ENCODE measurements around the gene SRBD1. TPM values are rescaled to one million over a fixed set of nuclear protein-coding genes. Genes with fewer than 3 reads are reported as not detected.
A peak's percentile ranks its signal among the peaks of the same experiment; 100 is the strongest.

SRBD1 gene
- total RNA-seq, 5 donors from 2014 or later (not counting 1 experiment from before 2014, with no cell fraction given) = 16.1 to 22.8 (median 20.7) TPM

DNA sequence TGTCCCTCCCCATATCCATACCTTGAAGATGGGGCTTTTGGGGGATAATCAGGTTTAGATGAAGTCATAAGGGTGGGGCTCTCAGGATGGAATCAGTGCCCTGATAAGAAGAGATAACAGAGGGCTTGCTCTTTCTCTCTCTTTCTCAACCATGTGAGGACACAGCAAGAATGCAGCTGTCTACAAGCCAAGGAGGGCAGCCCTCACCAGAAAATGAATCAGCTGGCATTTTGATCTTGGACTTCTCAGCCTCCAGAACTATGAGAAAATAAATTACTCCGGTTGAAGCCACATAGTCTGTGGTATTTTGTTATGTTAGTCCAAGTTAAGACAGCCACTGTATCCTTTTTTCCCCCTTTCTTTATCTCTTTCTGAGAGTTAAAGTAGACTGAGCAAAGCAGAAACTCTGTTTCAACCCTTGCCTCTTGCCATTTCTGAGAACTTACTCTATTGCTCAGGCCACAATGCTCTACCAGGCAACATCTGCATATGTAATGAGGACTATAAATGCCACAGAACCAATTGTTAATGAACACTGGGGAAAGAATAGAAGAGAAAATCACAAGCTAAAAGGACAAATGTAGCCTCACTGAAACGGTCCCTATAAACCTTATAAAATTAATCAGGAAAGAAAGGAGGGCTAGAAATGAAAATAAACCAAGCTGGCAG is 56.9 kb downstream of the SRBD1 start:
- peaks cover 49% of the 10 kb centered on the region for H3K36me3 Mint-ChIP-seq
- H3K4me1 ChIP-seq (ENCODE audit: control insufficient read depth in 1 of 2, extremely low read depth in 1 of 2, insufficient read depth in 2 of 2, low read length in 2 of 2) = no peaks in the 10 kb centered on the region
- no peaks in the 10 kb centered on the region for H3K9me3 ChIP-seq
- ATAC-seq (replicated peaks in 1 of 4) (no peak), DNase-seq (no peak)
- no peak overlapping the region for H3K27ac ChIP-seq (ENCODE audit: low read length)
- peaks cover 0 to 3% (median 0%) of the 10 kb centered on the region in 3 donors for H3K9me3 Mint-ChIP-seq
- H3K27me3 Mint-ChIP-seq = no peaks in the 10 kb centered on the region
- no CpG with 5 or more reads among the region's 2 CpGs for WGBS (ENCODE audit: insufficient coverage)
- no peaks in the 10 kb centered on the region for H3K27me3 ChIP-seq (replicated peaks in 1 of 2; ENCODE audit: control insufficient read depth in 2 of 2, extremely low read depth in 1 of 2, insufficient read depth in 2 of 2, low read length in 1 of 2)
- no peak overlapping the region for H3K4me3 ChIP-seq (ENCODE audit: control insufficient read depth in 1 of 2, extremely low read depth in 1 of 2, low read length in 1 of 2)
- POLR2A ChIA-PET = no interaction called here
- CTCF ChIA-PET = no interaction called here
- peaks cover 0 to 15% of the 10 kb centered on the region in 2 donors for H3K36me3 ChIP-seq (ENCODE audit: control insufficient read depth in 2 of 2, extremely low read depth in 1 of 2, insufficient read depth in 1 of 2, low read length in 1 of 2)
- no peak overlapping the region for H3K27ac Mint-ChIP-seq
- no peak overlapping the region for H3K4me3 Mint-ChIP-seq
- H3K4me1 Mint-ChIP-seq = peaks cover 4 to 6% (median 5%) of the 10 kb centered on the region in 3 donors

DNA sequence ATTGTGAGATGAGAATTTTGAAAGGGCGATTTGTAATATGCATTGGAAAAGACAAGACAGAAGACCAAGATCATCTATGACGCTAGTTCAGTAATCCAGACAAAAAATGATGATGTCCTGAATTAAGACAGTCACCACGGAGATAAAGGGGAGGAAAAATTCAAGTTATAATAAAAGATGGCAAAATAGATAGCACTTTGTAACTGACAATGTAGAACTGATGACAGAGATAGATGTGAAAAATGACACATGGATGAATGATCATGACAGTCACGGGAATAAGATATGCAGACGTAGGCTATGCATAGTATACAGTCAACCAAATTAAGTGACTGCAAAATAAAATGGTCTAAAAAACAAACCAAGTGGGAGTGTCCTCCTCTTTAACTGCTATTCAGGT is 59.2 kb downstream of the SRBD1 start:
- ATAC-seq (replicated peaks in 1 of 4) (no peak), DNase-seq (no peak)
- no peak overlapping the region for H3K4me3 ChIP-seq (ENCODE audit: control insufficient read depth in 1 of 2, extremely low read depth in 1 of 2, low read length in 1 of 2)
- H3K36me3 ChIP-seq (ENCODE audit: control insufficient read depth in 2 of 2, extremely low read depth in 1 of 2, insufficient read depth in 1 of 2, low read length in 1 of 2) = peaks cover 0 to 20% of the 10 kb centered on the region in 2 donors
- Mint-ChIP-seq H3K9me3 (peaks cover 0 to 3% (median 0%) of the 10 kb centered on the region in 3 donors), H3K36me3 (peaks cover 53% of the 10 kb centered on the region), H3K4me1 (peaks cover 0 to 5% (median 0%) of the 10 kb centered on the region in 3 donors), H3K27ac (no peak overlapping the region), H3K27me3 (no peaks in the 10 kb centered on the region), H3K4me3 (no peak overlapping the region)
- 69% methylated on average over 2 of the region's 5 CpGs for WGBS (ENCODE audit: insufficient coverage)
- no peaks in the 10 kb centered on the region for H3K4me1 ChIP-seq (ENCODE audit: control insufficient read depth in 1 of 2, extremely low read depth in 1 of 2, insufficient read depth in 2 of 2, low read length in 2 of 2)
- no peaks in the 10 kb centered on the region for H3K27me3 ChIP-seq (replicated peaks in 1 of 2; ENCODE audit: control insufficient read depth in 2 of 2, extremely low read depth in 1 of 2, insufficient read depth in 2 of 2, low read length in 1 of 2)
- no peak overlapping the region for H3K27ac ChIP-seq (ENCODE audit: low read length)
- ChIA-PET POLR2A (no interaction called here), CTCF (interaction anchor here in 1 of 2 donors (0.6 kb wide), 1 partner anchor 1245 kb away, joined by 9 read pairs; no protein-coding TSS in a partner anchor)
- no peaks in the 10 kb centered on the region for H3K9me3 ChIP-seq

DNA sequence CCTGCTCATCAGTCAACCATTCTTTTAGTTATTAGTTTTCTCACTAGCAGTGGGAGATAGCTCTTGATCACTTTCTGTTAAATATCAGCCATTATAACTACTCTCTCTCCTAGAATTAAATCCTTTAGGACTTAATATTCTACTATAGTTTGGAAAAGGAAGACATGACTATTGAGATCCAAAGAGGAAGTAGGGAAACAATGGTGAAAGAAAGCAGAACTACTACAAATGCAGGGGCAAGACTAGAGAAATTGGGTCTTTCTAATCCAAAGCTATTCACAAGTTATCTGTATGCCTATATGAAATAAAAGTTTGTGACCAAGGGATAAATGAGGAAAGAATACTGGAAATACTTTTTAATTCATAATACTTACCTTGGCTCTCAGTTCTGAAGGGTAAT is 65.1 kb downstream of the SRBD1 start:
- no peaks in the 10 kb centered on the region for H3K9me3 ChIP-seq
- CTCF ChIA-PET = interaction anchor here in 1 of 2 donors (0.6 kb wide), 1 partner anchor 1993 kb away, joined by 3 read pairs; no protein-coding TSS in a partner anchor
- no peak overlapping the region for H3K4me3 Mint-ChIP-seq
- H3K4me1 Mint-ChIP-seq = peaks cover 0 to 3% (median 0%) of the 10 kb centered on the region in 3 donors
- H3K27ac Mint-ChIP-seq = no peak overlapping the region
- H3K27me3 Mint-ChIP-seq = no peaks in the 10 kb centered on the region
- DNase-seq = no peak
- H3K9me3 Mint-ChIP-seq = no peaks in the 10 kb centered on the region
- ATAC-seq (replicated peaks in 1 of 4) = no peak
- POLR2A ChIA-PET = no interaction called here
- peaks cover 62% of the 10 kb centered on the region for H3K36me3 Mint-ChIP-seq
- no peaks in the 10 kb centered on the region for H3K27me3 ChIP-seq (replicated peaks in 1 of 2; ENCODE audit: control insufficient read depth in 2 of 2, extremely low read depth in 1 of 2, insufficient read depth in 2 of 2, low read length in 1 of 2)
- H3K4me1 ChIP-seq (ENCODE audit: control insufficient read depth in 1 of 2, extremely low read depth in 1 of 2, insufficient read depth in 2 of 2, low read length in 2 of 2) = no peaks in the 10 kb centered on the region
- H3K27ac ChIP-seq (ENCODE audit: low read length) = no peak overlapping the region
- peaks cover 10 to 38% of the 10 kb centered on the region in 2 donors for H3K36me3 ChIP-seq (ENCODE audit: control insufficient read depth in 2 of 2, extremely low read depth in 1 of 2, insufficient read depth in 1 of 2, low read length in 1 of 2)
- no peak overlapping the region for H3K4me3 ChIP-seq (ENCODE audit: control insufficient read depth in 1 of 2, extremely low read depth in 1 of 2, low read length in 1 of 2)

DNA sequence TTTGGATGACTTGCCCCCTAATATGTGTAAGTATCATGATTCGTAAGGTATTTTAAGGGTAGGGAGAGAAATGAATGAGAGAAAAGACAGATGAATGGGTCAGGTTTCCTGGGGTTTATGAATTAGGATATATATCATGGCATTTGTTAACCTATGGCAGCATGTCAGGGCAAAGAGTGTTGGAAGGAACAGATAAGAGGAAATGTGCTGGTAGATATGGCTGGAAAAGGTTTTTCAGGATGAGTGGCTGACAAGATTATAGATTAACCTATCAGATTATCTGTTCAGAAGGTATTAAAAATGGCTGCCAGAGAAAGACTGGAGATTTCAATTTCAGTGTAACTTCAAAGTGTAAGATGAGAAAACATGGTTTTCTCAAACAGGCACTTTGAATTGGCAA is 67.8 kb downstream of the SRBD1 start:
- no peaks in the 10 kb centered on the region for H3K9me3 Mint-ChIP-seq
- Histone ChIP-seq H3K27me3 (replicated peaks in 1 of 2; ENCODE audit: control insufficient read depth in 2 of 2, extremely low read depth in 1 of 2, insufficient read depth in 2 of 2, low read length in 1 of 2) (no peaks in the 10 kb centered on the region), H3K9me3 (no peaks in the 10 kb centered on the region), H3K27ac (ENCODE audit: low read length) (no peak overlapping the region), H3K4me1 (ENCODE audit: control insufficient read depth in 1 of 2, extremely low read depth in 1 of 2, insufficient read depth in 2 of 2, low read length in 2 of 2) (no peaks in the 10 kb centered on the region), H3K36me3 (ENCODE audit: control insufficient read depth in 2 of 2, extremely low read depth in 1 of 2, insufficient read depth in 1 of 2, low read length in 1 of 2) (peaks cover 10 to 42% of the 10 kb centered on the region in 2 donors), H3K4me3 (ENCODE audit: control insufficient read depth in 1 of 2, extremely low read depth in 1 of 2, low read length in 1 of 2) (no peak overlapping the region)
- ATAC-seq (replicated peaks in 1 of 4) (no peak), DNase-seq (no peak)
- H3K27ac Mint-ChIP-seq = no peak overlapping the region
- ChIA-PET POLR2A (no interaction called here), CTCF (no interaction called here)
- no peak overlapping the region for H3K4me3 Mint-ChIP-seq
- H3K36me3 Mint-ChIP-seq = peaks cover 65% of the 10 kb centered on the region
- no peaks in the 10 kb centered on the region for H3K27me3 Mint-ChIP-seq
- 100% methylated on average over 1 of the region's 1 CpG for WGBS (ENCODE audit: insufficient coverage)
- H3K4me1 Mint-ChIP-seq = no peaks in the 10 kb centered on the region

DNA sequence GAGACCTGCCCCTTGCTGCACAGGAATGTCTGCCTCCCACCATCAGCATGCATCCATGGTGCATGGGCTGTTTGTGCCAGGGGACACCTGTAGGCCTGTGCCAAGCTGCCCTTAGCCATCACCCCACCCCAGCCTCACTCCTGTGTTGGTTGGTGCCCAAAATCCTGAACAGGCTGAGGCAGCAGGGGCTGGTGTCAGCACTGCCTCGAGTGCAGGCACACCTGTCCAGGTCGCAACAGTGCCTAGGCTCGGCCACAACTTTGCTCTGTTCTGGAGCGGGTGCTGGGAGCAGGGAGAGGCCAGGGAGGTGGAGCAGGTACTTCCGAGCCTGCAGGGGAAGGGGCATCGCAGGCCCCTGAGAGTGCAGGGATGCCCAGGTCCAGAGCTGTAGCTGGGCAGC is 69.1 kb downstream of the SRBD1 start:
- no peaks in the 10 kb centered on the region for H3K27me3 ChIP-seq (replicated peaks in 1 of 2; ENCODE audit: control insufficient read depth in 2 of 2, extremely low read depth in 1 of 2, insufficient read depth in 2 of 2, low read length in 1 of 2)
- H3K27ac ChIP-seq (ENCODE audit: low read length) = no peak overlapping the region
- ATAC-seq (replicated peaks in 1 of 4) = no peak
- no peak overlapping the region for H3K4me3 Mint-ChIP-seq
- peaks cover 72% of the 10 kb centered on the region for H3K36me3 Mint-ChIP-seq
- H3K27ac Mint-ChIP-seq = no peak overlapping the region
- WGBS (ENCODE audit: insufficient coverage) = 98% methylated on average over 6 of the region's 6 CpGs
- H3K9me3 ChIP-seq = no peaks in the 10 kb centered on the region
- ChIA-PET CTCF (interaction anchor here in 1 of 2 donors (0.6 to 0.7 kb wide), 2 partner anchors 38 to 533 kb away, joined by 3 to 9 read pairs; no protein-coding TSS in a partner anchor), POLR2A (no interaction called here)
- H3K27me3 Mint-ChIP-seq = no peaks in the 10 kb centered on the region
- no peak for DNase-seq
- no peaks in the 10 kb centered on the region for H3K4me1 ChIP-seq (ENCODE audit: control insufficient read depth in 1 of 2, extremely low read depth in 1 of 2, insufficient read depth in 2 of 2, low read length in 2 of 2)
- H3K4me3 ChIP-seq (ENCODE audit: control insufficient read depth in 1 of 2, extremely low read depth in 1 of 2, low read length in 1 of 2) = peak overlapping the region in 1 of 2 donors; percentile 27
- H3K9me3 Mint-ChIP-seq = no peaks in the 10 kb centered on the region
- H3K4me1 Mint-ChIP-seq = no peaks in the 10 kb centered on the region
- H3K36me3 ChIP-seq (ENCODE audit: control insufficient read depth in 2 of 2, extremely low read depth in 1 of 2, insufficient read depth in 1 of 2, low read length in 1 of 2) = peaks cover 10 to 38% of the 10 kb centered on the region in 2 donors

DNA sequence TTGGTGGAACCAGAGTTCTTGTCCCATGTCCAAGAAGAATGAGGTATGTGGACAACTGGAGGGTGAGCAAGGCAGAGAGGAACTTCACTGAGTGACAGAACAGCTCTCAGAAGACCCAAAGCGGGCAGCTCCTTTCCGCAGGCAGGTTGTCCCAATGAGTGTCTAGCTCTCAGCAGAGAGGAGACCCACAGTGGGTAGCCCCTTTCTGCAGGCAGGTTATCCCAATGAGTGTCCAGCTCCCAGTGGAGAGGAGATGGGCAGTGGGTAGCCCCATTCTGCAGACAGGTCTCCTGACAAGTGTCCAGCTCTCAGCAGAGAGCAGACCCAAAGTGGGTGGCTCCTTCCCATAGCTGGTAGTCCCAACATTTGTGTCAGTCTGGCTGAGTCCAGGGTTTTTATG is 69.6 kb downstream of the SRBD1 start:
- ATAC-seq (replicated peaks in 1 of 4) = no peak
- no peaks in the 10 kb centered on the region for H3K27me3 ChIP-seq (replicated peaks in 1 of 2; ENCODE audit: control insufficient read depth in 2 of 2, extremely low read depth in 1 of 2, insufficient read depth in 2 of 2, low read length in 1 of 2)
- H3K4me1 ChIP-seq (ENCODE audit: control insufficient read depth in 1 of 2, extremely low read depth in 1 of 2, insufficient read depth in 2 of 2, low read length in 2 of 2) = no peaks in the 10 kb centered on the region
- Mint-ChIP-seq H3K27me3 (no peaks in the 10 kb centered on the region), H3K27ac (no peak overlapping the region), H3K4me1 (no peaks in the 10 kb centered on the region), H3K36me3 (peaks cover 74% of the 10 kb centered on the region), H3K4me3 (no peak overlapping the region), H3K9me3 (no peaks in the 10 kb centered on the region)
- H3K27ac ChIP-seq (ENCODE audit: low read length) = no peak overlapping the region
- no peak for DNase-seq
- POLR2A ChIA-PET = no interaction called here
- peaks cover 10 to 32% of the 10 kb centered on the region in 2 donors for H3K36me3 ChIP-seq (ENCODE audit: control insufficient read depth in 2 of 2, extremely low read depth in 1 of 2, insufficient read depth in 1 of 2, low read length in 1 of 2)
- CTCF ChIA-PET = no interaction called here
- H3K9me3 ChIP-seq = no peaks in the 10 kb centered on the region
- H3K4me3 ChIP-seq (ENCODE audit: control insufficient read depth in 1 of 2, extremely low read depth in 1 of 2, low read length in 1 of 2) = no peak overlapping the region
- 100% methylated on average over 2 of the region's 2 CpGs for WGBS (ENCODE audit: insufficient coverage)

Measured in T-cell (primary cell).